ENCODE measurements around the gene AMPD3.

Gene AMPD3

DNA sequence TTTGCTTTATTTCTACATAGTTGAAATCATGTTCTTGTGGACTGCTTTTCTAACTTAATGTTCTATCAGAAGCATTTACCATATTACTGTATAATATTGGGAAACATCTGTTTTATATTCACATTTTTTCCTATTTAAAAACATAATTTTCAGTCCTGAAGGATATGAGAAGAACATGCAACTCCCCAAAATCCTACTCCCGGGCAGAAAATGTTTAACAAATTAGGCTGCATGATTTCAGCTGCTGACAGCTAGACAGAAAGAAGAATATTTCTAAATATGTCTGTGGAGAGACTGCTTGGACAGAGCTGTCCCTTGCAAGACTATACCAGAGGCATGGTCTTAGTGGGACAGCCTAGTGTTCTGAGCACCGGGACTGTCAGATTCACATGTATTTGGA lies 15.7 kb upstream of the AMPD3 start:
- FAIRE-seq, result no peak

DNA sequence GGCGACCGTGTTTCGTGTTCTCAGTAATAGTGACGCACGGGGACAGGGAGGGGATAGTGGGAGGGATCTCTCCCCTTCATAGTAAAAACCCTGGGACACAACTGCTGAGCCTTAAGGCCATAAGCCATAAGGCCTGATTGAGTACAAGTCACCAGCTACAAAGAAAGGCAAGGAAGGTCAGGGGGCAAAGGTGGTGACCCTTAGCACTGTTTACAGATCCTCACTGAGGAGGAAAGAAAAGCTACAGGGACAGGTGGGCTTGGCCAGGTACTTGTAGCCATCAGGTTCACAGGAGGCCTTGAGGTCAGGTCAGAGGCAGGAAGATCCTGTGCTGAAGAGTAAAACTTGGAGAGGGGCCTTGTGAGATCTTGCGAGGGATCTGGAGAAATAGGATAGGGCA lies 15.1 kb upstream of the AMPD3 start:
- no peak for FAIRE-seq

DNA sequence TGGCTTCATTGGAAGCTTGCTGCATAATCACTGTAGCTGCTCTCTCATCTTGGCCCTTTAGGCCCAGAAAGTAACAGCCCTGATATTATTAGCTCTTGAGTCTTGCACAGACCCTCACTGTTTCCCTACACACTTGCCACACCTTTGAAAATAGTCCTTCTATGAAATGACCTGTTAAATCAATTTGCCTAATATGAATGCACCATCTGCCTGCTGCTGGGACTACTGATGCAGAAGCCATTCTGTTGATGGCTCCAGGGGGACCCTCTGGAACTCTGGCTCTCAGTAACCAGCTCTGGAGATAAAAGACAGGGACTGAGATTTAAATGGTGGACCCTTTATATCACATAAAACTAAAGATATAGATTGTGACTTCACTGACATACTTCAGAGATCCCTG lies 14.7 kb upstream of the AMPD3 start:
- no peak for FAIRE-seq

- FAIRE-seq, result no peak
These were observed 14.0 kb upstream of the AMPD3 start for GRCh38 chr11:10441091-10441490.

DNA sequence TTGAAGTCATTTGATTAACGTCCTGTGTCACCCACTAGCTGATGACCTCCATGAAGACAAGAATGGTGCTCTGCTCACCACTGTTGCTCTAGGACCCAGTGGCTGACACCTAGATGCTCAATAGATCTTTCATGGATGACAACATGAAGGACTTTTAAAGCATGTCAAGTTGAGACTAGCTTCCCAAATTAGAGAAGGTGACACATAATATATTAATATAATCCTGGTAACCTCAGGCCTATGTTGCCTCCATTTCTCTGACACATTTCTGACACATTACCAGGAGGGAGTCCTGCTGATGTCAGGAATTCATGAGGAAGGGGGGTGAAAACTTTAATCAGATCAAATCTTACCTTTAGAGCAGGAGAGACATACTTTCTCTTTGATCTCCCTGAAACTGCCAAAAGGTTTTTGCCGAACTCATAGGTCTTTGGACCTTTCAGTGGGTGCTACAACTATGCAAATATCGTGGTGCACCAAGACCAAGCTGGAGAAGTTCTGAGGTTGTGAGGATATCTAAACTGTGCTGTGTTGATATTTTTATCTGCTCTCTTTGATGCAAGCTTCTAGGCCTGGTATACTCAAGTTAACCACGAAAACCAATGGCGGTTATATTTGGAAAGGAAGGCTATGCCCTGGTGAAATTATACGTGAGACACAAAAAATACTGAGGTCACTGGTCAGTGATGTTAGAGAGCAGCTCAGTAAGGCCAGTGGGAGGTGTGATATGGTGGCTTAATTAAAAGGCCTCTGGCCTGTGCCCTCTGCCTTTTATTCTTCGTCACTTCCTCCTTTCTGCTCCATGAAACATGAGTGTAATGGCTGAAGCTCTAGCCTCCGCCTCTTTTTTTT lies 13.2 kb upstream of the AMPD3 start:
- FAIRE-seq, result no peak

- no peak for FAIRE-seq
These were observed 11.9 kb upstream of the AMPD3 start for GRCh38 chr11:10443152-10443551.

- no peak for FAIRE-seq
These were observed 11.3 kb upstream of the AMPD3 start for GRCh38 chr11:10443721-10444235.

DNA sequence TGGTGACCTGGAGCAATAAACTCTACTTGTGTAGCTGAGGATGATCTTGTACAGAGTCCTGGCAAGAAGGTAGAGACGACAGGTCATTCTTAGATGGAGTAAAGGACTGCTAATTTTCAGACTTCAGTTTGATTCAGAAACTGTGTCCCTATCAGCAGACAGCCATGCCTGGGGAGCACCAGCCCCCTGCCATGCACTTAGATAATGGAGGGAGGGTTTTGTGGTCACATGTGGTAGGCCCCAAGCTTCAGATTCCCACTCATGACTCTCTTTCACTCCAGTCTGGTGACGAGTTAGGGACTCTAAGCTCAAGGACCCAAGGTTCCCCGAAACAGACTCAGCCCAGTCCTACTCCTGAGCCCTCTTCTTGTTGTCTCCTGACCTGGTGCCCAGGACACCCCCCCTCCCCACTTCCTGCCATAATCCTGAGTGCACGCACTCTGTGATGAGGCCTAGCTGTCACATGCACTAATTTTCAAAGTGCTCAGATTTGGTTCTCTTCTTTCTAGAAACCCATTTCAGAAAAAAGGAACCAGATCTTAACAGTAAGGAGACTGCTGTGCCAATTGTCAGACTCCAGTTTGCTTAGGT lies 10.2 kb upstream of the AMPD3 start:
- FAIRE-seq, result no peak

DNA sequence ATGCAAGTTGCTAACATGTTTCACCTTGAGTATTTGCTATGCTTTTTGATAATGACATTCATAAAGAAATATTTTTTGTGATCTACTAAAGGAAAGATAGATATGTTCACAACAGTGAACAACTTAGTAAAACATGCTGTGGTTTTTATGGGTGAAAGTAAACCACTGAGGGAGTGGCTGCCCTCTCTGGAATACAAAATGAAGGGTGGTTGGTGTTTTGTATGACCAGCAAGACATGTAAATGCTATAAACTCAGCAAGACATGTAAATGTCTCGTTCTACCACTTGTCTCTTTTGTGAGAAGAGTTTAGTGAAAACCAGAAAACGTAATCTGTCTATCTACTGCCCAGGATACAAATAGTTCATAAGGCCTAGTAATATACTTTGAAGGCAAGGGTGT lies 7.6 kb upstream of the AMPD3 start:
- FAIRE-seq, result no peak

GRCh38 chr11:10450462-10451425 lies 4.3 kb upstream of the AMPD3 start:
- no peak for FAIRE-seq

- FAIRE-seq, result no peak
These were observed 3.5 kb upstream of the AMPD3 start for GRCh38 chr11:10451426-10452116.

- FAIRE-seq, result no peak
These were observed 2.8 kb upstream of the AMPD3 start for GRCh38 chr11:10452211-10452767.

DNA sequence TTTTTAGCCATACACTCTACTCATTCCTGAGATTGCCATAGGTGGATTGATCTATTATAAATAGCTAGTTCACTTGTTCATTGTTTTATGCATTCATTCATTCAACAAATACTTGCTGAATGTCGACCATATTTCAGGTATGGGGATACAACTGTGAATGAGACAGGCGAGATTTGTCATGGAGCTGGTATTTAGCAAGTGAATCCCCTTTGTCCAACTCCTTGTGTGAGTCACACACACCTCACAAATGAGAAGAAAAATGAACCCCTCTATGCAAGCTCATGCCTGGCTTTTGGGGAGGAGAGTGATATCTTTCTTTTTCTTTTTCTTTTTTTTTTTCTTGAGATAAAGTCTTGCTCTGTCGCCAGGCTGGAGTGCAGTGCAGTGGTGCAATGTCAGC lies 1.8 kb upstream of the AMPD3 start:
- no peak for FAIRE-seq

- no peak for FAIRE-seq
These were observed 798 bp downstream of the AMPD3 start for GRCh38 chr11:10455637-10456487.

DNA sequence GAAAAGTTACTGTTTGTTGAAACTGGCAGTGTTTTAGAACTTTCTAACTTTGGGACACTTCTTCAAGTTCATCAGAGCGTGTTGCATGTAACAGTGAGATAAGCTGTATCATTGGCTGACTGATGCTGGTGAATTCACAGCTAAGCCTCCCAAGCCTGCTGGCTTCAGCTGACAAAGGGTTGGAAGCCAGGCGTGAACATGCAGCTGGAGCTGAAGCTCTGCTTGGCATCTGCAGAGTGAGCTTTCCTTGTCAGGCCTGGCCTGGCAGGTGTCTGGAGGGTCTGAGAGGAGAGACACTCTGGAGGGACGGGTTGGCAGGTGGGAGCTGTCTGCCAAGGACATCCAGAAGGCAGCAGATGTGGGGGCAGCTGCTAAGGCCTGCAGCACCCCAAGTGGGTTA lies 1.5 kb downstream of the AMPD3 start:
- no peak for FAIRE-seq

GRCh38 chr11:10457901-10458300 lies 2.8 kb downstream of the AMPD3 start:
- FAIRE-seq, result no peak

DNA sequence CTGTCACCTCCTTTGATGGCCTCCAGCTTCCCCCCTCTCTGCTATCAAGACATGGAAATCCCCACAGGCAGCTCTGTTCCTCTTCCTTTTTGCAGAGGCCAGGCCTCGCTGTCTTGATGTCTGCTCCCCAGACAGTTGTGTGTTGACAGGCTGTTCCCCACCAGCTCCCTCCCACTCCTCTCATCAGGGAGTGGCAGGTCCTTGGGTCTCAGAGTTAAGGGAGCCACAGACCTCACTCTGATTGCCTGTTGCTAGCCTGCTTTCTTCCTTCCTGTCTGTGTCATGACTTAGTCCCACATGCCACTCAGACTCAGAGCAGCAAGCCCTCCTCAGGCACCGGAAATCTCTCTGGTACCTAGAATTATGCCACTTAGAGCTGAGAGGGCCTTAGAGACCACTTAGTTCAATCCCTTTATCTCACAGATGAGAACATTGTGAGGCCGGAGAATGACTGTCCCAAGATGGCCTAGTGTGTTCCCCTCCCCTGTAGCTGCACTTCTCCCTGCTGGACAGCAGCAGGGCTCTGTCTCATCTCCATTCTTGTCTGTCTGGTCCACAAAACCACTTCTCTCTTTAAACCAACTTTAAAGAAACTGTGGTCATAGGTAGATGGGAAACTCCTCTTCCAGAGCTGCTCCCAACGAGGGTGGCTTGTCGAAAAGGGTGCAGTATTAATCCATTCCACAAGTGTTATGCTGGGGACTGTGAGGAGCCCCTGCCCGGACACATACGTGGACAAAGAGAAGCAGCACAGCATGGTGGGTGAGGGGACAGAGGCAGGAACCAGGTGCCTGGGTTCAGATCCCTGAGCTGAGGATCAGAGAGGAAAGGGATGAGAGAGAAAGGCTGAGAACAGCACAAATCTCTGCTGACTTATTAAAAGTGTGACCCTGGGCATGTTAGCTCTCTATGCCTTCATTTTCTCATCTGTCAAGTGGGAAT lies 4.2 kb downstream of the AMPD3 start:
- FAIRE-seq, result no peak

DNA sequence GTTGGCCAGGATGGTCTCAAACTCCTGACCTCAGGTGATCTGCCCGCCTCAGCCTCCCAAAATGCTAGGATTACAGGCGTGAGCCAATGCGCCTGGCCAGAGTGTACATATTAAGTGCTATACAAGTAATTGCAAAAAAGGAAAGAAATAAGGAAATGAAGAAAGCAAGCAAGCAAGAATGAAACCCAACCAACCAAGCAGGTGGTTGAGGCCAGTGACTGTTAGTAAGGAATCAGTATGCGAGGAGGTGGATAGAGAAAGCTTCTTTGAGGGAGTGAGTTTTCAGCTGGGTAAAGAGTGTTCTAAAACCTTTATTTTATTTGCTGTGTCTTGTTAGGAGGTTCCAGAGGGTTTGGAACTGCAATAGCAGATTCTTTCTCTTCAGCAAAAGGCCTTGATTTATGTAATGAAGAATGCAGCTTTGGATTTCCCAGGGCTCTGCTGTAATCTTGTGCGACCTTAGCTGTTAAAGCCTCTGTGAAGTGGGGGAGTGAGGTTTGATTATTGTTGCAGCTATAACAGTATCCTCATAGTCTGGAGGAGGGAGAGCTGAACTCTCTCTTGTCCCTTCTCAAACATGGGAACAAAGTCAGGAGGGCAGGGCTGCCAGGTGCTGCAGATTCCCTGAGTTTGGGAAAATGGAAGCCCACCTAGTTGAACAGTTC lies 5.7 kb downstream of the AMPD3 start:
- FAIRE-seq, result no peak

DNA sequence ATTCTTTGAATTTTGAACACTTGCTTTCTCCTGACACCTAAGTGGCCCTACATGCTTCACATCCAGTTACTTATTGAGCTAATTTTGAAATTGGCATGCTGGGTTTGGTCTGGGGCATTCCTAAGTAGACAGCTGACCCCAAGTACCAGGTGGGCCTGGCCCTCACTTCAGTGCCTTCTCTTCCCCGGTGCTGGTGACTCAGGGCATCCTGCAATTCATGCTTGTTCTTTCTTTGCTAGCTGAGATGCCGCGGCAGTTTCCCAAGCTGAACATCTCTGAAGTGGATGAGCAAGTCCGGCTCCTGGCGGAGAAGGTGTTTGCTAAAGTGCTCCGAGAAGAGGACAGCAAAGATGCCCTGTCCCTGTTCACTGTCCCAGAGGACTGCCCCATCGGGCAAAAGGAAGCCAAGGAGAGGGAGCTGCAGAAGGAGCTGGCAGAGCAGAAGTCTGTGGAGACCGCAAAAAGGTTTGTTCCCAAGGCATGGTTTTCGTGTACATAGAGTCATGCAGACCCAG lies 6.3 kb downstream of the AMPD3 start:
- FAIRE-seq, result no peak

All from islet of Langerhans (tissue), 1 donor.